Mucosa of gallbladder (tissue), 1 donor: ENCODE measurements around the gene ACTA1. TPM values are rescaled to one million over a fixed set of nuclear protein-coding genes. Genes with fewer than 3 reads are reported as not detected.
"Not testable (repeated sequence)": the region's sequence is repeated elsewhere in the genome, so short reads cannot be mapped to it uniquely, and the experiment has no call there.

Experiments
- DNase-seq: peaks from one replicate; pipeline ENCODE4 v3.0.0-alpha.2; 2020; ENCODE audit warnings: low spot score
- total RNA-seq: library from RNA; stranded (reverse); gene quantifications from one replicate; pipeline ENCODE4 v1.2.1, GENCODE V29; 2021
- donor health status: DM: no; HTN: no; CAD: no.

The ACTA1 gene
- total RNA-seq = 0.17 TPM

DNA sequence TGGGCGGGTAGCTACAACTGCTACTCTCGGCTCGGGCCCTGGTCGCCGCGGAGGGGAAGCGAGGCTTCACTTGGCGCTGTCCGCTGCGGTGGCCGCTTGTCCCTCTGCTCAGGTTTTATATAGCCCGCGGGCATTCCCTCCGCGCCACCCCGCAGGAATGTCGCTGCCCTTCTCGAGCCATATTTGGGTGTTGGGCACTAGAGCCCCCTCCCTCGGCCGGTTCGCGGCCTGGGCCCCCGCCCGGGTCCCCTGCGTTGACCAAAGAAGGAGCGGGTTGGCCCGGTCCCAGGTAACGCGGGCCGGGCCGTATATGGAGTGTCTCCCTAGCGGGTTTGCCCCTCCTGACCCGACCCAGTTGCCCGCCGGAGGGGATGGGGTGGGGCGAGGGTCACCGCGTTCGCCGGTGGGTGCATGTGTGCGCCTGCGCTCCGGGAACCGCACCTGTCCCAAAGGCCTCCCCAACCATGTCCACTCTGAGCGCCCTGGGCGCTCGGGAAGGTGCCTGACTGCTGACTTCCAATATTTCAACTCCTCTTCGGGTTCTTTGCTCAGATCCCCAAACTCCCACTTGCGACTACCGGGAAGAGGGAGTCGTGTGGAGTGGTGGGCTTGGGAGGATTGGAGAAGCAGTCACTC, at the start of gene ACTA1:
TSS of gene ACTA1 (minus strand) at position 90 of the 636 bp plus-strand sequence. CDS start 979 bp downstream, outside the sequence.
- DNase-seq = no peak

DNA sequence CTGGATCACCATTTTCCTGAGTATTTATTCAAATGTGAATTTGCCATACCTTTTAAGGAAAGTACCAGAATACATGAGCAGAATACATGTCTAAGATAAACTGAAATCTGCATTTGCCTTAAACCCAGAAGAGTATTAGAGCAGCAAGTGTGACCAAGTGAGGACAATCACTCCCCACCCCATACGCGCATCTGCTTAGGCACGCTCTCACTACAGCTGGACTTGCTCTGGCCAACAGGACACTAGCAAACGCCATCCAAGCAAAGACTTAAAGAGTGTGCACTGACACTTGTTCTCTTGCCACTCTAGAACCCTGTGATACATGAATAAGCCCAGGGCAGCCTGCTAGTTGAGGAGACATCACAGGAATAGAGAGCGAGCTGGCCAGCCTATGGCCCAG, 48.6 kb upstream of the ACTA1 start:
- DNase-seq = no peak

DNA sequence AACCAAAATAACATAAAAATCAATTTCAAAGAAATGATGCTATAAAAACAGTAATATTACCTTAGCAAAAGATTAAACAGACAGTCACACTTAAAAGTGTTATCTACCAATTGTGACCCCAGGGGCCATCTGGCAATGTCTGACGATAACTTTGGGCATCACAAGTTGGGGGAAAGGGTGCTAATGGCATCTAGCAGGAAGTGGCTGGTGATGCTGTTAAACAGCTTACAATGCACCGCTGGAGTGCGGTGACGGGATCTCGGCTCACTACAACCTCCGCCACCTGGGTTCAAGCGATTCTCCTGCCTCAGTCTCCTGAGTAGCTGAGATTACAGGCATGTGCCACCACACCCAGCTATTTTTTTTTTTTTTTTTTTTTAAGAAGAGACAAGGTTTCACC, 46.6 kb upstream of the ACTA1 start:
- DNase-seq = no peak

DNA sequence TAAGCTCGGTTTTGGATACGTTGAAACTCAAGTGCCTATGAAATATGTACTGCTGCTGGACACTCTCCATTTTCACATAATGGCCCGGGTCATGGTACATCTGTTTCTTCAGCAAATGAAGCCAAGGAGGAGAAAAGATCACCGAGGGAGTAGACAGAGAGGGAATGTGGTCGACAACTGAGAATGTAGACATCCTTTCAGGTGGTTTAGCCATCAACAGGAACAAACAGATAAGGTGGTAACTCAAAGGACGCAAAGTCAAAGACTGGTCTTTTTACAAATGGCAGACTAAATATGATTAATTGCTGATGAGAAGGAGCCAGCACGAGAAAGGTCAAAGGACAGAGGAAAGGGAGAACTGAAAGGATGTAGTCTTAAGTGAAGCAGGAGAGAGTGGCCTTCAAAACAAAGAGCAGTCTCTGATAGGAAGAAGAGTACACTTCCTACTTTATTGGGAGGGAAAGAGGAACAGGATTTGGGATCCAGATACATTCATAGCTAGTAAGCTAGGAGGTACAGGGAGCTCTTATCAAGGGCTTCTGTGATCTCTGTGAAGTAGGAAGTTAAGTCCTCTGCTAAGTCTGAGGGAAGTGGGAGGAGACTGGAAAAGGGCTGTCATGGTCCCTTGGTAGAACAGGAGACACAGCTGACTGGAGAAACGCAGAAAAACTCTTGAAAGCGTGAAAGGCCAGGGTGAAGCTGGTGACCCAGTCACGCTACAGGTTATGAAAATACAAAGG, 45.9 kb upstream of the ACTA1 start:
- no peak for DNase-seq

DNA sequence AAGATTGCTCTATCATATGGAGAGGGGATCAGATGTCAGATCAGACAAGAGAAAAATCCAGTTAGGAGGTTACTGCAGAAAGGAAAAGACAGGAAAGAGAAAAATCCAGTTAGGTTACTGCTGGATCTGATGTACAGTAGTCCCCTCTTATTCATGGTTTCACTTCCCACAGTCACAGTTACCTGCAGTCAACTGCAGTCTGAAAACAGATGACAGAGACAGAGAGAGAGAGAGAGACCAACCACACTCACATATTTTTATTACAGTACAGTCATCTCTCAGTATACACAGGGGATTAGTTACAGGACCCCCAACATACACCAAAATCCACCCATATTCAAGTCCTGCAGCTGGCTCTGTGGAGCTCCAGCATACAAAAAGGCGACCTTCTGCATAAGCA, 45.0 kb upstream of the ACTA1 start:
- DNase-seq = no peak

DNA sequence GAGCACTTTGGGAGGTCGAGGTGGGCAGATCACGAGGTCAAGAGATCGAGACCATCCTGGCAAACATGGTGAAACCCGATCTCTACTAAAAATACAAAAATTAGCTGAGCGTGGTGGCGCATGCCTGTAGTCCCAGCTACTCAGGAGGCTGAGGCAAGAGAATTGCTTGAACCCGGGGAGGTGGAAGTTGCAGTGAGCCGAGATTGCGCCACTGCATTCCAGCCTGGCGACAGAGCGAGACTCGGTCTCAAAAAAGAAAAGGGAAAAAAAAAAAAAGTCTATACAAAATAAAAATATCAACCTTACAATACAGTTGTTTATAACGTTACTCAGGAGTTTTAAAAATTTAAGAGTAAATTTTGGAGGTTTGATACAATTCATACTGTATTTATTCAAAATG, 42.0 kb upstream of the ACTA1 start:
- not testable (repeated sequence) for DNase-seq

DNA sequence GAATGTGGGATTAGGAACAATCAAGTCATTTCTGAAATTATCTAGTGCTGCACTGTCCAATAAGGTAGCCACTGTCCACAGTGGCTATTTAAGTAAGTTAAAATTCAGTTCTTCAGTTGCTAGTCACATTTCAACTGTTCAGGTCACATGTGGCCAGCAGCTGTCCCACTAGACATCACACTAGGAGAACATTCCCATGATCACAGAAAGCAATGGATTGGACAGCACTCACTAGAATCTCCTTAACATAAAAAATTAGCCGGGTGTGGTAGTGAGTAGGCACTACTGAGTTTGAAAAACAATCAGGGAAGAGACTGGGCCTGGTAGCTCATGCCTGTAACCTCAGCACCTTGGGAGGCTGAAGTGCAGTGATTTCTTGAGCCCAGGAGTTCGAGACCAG, 40.6 kb upstream of the ACTA1 start:
- DNase-seq = no peak

DNA sequence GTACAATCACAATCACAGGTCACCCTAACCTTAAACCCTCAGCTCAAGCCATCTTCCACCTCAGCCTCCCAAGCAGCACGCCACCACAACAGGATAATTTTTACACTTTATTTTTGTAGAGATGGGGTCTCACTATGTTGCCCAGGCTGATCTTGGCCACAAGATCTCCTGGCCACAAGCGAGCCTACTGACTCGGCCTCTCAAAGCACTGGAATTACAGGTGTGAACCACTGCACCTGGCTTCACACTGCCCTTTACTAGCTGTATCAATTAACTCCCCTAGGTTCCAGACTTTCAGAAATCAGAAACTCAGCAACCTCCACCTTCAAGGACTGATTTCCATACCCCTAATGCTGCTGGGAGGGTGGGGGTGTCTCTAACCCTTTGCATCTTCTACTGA, 37.3 kb upstream of the ACTA1 start:
- DNase-seq = no peak

DNA sequence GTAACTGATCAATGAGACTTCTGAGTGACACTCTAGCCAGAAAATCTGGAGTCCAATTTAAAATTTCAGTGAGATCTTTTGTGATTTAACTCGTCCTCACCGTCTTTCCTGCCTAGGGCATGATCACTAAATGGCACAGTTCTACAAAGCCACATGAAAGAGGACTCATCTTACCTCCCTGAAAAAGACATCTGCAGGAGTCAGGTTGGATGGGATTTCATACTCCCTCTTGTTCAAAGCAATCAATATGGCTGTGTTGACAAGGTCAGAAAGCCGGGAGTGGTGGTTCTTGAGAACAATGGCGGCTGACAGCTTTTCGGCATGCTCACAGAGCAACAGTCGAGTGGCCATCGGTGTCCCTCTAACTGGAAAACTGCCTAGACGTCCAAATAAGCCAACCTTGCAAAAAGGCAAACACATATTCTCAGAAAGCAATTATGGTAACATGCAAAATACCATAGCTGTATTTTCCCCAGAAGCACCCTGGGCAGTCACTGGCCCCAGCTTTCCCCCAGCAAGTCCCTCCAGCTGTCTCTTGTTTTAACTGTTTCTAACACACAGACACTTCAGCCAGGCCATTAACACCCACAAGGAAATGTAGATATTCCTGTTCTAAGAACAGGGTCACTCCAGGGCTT, 36.6 kb upstream of the ACTA1 start:
- DNase-seq = no peak

DNA sequence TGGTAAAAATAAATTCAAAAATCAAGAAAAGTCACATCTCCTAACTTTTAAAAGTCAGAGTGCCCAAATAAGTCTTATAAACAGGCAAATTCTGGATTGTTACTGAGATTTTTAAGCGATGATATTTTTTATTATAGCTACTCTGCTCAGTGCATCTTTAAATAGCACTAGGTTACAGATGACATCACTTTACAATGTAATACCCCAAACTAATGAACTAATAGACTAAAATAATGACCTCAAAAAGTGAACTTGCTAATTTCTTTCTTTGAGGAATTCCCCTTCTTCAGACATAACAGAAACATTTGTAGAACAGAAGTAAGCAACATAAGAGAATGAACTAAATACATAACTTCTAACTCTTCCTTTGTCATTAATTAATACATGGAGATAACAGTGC, 33.0 kb upstream of the ACTA1 start:
- no peak for DNase-seq

DNA sequence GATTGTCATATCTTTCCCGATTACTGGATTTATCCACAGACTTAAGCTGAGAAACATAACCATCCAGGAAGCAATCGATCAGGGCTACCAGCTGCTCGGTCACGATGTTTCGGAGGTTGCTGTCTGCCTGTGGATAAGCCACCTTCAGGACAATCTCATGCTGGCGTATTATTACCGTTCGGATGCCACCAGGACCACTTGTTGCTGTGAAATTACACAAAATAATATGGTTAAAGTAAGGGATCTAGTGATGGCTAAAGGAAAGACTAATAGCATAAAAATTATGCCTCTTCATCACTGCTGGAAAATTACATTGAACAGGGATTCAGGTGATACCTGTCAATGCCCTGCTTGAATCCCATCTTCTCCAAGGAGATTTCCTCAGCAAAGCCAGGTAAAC, 30.8 kb upstream of the ACTA1 start:
- DNase-seq = no peak

DNA sequence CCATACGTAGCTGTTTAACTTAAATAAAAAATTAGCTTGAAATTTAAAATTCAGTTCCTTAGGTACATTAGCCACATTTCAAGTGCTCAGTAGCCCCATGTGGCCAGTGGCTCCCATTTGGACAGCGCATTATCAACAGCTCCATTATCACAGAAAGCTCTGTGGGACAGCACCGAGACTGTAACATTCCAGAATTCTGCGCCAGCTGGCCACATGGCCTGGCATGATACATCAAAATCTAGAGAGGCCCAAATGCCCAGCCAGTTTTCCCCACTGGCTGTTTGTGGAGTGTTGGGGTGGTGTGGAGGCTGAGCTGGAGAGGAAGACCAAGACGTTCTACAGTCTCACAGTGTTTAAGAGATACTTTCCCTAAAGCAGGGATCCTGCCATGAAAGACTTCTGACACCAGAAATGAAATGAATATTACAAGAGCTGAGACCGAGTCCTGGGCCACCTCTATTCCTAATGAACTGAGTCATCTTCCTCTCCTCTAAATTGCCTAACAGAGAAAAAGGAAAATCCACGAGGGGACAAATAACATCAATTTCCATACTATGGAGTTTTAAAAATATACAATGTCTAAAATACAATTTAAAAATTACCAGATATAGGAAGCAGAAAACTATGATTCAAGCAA, 27.3 kb upstream of the ACTA1 start:
- DNase-seq = no peak

DNA sequence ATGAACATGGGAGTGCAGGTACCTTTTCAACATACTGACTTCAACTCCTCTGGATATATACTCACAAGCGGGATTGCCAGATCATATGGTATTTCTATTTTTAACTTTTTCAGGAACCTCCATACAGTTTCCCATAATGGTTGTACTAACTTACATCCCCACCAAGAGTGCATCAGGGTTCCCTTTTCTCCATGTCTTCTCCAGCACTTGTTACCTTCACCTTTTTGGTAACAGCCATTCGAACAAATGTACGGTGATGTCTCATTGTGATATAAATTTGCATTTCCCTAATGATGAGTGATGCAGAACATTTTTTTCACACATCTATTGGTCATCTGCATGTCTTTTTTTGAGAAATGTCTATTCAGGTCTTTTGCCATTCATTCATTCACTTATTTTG, 25.9 kb upstream of the ACTA1 start:
- no peak for DNase-seq

DNA sequence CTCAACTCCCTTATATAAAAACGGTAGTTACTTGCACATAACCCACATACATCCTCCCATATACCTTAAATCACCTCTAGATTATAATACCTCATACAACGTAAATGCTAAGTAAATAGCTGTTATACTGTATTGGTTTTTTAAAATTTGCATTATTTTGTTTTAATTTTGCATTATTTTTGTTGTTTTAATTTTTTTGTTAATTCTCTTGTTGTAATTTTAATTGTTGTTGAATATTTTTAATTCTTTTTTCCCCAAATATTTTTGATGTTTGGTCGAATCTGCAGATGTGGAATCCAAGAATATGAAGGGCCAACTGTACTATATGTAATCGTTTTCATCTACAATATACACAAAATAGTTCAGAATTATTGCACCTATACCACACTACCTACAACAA, 23.5 kb upstream of the ACTA1 start:
- no peak for DNase-seq

DNA sequence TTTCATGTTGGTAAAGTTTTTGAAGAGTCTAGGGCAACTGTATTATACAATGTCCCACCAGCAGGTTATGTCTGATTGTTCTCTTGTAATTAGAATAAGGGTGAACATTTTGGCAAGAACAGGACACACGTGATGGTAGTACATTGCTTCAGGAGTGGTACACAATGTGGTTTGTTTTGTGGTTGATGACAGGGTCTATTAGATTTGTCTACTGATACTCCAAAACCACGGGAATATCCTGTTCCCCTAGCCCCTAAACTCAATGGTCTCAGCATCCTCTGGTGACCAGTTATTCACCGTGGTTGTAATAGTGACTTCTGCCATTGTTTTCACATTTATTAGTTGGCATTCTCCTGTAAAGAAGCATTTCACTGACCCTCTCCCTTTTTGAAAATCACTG, 22.1 kb upstream of the ACTA1 start:
- no peak for DNase-seq

DNA sequence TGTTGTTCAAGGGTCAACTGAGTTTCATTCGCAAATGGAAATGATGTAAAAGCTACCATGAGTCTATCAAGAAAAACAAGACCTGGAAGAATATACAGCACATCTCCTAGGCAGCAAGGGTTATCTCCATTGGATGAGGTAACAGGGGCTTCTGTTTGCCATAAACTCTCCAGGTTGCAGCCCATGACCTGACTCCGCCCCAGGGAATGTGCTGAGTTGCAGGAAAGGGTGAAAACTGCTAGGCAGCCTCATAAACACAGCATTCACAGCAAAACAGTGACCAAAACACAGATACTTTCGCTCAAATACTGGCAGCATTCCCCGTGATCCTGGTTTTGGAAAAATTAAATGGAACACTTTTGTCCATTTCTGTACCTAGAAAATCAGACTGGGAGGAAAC, 20.2 kb upstream of the ACTA1 start:
- DNase-seq = no peak

DNA sequence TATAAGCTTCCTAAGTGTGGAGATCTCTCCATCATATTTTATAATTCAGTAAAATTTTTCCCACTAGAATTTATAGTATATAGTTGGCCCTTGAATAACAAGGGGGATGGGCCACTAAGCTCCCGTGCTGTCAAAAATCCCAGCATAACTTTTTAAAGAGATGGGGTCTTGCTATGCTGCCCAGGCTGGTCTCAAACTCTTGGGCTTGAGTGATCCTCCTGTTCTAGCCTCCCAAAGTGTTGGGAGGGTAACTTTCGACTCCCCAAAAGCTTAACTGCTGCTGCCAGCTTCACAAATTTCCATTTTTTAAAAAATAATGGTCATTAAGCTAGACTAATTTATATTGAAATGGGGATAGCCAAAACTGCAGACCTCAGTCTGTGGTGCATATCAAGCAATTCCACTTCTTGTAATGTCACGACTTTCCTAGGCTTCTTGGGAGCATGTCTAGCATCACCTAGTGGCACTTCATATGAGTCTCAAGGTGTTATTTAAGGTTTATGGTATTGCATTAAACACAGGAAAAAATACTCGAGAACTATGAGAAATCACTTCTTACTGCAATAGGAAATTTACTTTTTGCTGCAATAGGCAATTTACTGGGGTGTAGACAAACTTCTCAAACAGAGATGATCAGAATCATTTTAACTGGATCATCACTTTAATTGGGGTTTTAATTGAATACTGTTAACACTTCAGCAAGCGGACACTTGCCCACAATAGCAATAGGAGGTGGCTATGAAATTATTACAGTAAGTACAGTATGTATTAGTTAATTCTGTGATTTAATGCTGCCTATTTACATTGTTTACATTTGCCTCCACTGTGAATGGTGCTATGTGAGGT, 19.3 kb upstream of the ACTA1 start:
- no peak for DNase-seq

DNA sequence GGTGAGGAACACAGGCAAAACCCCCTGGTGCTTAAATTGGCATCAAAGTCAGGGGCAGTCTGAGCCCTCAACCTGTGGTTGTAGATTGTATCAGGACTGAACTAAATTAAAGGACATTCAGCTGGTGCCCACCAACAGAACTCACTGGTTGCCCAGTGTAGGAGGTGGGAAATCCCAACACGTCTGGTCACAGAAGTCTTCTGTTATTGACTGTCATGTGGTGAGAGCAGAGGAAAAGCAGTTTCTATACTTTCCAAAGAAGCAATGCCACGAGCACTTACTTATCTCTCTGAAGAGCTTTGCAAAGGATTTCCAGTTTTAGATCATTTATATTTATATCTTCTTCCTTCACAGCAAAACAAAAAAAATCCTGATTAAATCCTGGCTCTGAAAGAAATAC, 15.0 kb upstream of the ACTA1 start:
- no peak for DNase-seq

DNA sequence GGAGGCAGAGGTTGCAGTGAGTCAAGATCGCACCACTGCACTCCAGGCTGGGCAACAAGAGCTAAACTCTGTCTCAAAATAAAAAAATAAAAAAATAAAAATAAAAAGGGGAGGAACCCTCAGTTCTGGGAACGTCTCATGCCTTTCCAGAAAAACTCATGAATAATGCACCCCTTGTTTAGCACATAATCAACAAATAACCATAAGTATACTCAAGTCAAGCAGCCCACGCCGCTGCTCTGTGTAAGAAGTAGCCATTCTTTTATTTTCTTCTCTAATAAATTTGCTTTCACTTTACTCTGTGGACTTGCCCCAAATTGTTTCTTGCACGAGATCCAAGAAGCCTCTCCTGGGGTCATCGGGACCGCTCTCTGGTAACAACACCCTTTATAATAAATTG, 14.5 kb upstream of the ACTA1 start:
- no peak for DNase-seq

DNA sequence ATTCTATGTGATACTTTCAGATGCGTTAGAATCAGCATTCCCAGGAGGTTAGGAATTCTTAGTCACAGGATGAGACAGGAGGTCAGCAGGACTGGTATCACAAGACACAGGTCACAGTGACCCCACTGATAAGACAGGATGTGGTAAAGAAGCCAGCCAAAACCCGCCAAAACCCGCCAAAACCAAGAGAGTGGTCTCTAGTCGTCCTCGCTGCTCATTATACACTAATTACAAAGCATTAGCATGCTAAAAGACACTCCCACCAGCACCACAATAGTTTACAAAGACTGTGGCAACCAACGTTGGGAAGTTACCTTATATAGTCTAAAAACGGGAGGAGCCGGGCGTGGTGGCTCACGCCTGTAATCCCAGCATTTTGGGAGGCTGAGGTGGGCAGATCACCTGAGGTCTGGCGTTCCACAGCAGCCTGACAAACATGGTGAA, 13.9 kb upstream of the ACTA1 start:
- DNase-seq = no peak

DNA sequence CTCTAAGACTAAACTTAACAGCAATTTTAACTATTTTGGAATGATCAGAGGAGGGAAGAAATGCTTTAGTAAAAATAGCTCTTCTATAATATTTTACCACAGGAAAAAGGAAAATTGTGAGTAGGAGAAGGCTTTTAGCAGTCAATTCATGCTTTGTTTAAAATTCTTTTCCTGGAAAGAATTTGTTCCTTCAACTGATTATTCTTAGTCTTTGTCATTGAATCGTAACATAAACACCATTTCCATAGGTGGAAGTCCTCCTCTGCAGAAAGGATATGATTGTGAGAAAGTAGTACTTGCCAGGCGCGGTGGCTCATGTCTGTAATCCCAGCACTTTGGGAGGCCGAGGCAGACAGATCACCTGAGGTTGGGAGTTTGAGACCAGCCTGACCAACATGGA, 11.9 kb upstream of the ACTA1 start:
- no peak for DNase-seq
